NCI-H1694 treated with DMSO at 0.1 percent for 48 hours (cell line): ENCODE results near the gene NCBP3.
"Not testable (repeated sequence)": the region's sequence is repeated elsewhere in the genome, so short reads cannot be mapped to it uniquely, and the experiment has no call there.

ENCODE experiments used
- DNase-seq: peaks from one replicate; lab custom pipeline; 2025; lab: John Stamatoyannopoulos, UW

Gene NCBP3

DNA sequence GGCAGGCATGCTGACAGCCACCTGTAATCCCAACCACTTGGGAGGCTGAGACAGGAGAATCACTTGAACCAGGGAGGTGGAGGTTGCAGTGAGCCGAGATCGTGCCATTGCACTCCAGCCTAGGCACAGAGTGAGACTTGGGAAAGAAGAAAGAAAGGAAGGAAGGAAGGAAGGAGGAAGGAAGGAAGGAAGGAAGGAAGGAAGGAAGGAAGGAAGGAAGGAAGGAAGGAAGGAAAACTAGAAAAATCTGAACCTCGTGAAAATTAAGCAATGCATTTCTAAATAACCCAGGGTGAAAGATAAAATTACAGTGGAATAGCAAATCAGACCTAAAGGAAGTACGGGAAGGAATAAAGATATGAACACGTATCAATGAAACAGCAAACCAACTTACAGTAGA is 60.7 kb downstream of the NCBP3 start:
- not testable (repeated sequence) for DNase-seq

DNA sequence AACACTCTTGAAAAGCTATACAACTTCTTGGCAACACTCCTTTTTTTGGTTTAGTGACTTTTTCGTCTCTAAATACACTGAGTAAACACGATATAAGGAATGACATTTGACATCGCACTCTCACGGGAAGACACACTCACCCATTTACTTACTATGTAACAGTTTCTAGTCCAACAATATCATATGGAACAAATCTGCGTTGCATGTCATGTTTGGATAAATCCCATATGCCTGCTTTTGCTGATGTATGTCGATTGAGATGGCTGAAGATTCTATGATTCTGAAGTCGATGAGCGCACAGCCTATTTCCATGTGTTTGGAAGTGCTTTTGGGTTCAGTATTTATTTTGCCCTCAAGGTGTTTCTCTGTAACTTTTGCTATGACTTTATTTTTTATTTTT is 63.3 kb downstream of the NCBP3 start:
- no peak for DNase-seq

DNA sequence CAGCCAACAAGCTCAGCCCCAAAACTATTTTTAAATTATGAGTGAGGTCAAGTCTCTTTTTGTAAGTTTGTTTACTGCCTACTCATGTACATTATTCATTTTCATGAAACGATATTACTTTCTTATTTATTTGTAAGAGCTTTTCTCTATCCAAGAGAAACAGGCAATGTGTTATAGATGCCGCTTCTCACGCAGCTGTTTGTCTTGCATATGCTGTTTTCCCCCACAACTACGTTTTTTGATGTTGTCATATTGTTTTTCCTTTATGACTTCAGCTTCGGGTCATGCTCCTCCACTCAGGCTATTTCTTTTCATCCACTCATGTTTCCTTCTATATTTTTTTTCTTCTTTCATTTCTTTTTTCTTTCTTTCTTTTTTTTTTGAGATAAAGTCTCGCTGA is 65.1 kb downstream of the NCBP3 start:
- no peak for DNase-seq

DNA sequence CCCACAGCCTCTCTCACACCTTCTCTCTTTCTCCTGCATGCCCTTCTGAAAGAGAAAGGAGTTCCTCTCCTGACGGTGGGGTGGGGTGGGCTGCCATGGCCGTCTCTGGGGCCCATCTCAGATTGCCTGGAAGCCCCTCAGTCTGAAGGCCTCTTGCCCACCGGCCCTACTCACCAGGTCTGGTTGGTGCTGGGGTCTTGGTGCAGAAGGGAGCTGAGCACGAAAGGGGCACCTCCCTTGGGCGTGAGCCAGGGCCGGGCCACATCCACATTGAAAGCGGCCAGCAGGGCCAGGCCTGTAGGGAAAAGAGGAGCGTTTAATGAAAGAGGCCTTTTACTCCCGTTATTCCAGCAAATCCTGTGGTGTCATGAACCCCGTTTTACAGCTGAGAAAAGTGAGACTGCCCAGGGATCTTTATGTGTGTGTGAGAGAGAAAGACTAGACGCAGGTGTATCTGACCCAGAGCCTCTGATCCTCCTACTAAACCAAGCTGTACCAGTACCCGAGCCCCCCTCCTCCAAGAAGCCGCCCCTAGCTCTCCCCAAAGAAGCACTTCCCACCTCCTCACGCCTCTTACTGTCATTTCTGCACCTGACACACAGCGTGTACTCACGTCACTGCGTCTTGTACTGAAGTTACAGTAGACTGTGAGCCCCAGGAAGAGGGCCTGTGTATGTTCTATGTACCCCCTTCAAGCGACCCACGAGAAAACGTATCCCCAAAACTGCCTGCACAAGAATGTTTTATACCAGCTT is 68.5 kb downstream of the NCBP3 start:
- DNase-seq: no peak

DNA sequence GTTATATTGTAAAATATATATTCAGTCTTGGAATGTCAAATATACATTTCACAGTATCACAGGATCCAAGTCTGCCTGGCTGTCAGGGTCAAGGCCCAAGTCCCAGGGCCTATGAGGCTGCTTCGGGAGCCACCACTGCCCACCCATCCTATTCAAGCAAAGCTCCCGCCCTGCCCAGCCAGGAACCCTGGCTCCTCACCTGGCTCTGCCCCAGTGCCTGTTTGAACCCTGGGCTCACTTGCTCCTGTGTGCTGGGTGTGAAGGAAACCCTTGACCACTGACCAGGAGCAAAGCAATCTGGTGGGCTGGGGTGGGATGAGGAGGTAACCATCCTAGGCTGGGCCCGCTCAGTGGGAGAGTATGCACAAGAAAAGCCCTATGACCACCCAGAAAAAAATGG is 72.1 kb downstream of the NCBP3 start:
- DNase-seq: no peak

DNA sequence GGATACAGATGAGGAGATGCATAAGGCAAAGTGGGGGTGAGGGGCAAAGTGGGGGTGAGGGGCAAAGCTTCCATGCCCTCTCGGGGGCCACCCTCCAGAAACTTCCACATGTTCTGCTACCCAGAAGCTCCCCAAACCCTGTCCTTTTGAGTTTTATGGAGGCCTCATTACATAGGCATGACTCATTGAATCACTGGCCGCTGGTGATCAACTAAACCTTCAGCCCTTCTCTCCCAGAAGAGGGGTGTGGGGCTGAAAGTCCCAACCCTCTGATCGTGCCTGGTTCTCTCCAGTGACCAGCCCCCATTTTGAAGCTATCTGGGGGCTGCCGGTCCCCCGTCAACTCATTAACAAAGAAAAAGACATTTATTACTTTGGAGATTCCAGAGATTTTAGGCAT is 72.5 kb downstream of the NCBP3 start:
- no peak for DNase-seq

DNA sequence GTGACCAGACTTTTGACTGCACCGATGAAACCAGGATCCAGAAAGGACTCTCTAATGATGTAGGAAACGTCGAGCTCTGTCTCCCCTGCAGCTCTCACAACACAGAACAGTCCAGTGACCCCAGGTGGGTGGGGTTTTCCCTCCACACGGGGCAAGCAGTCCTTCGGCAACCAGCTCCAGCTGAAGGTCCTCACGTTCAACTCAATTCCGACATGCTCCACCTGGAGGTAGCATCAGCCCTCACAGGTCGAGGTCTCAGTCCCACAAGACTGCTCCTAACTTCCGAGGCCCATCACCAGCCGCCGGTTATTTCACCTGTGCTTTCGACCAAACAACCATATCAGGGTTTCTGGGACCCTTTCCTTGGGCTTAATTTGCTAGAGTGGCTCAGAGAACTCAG is 73.3 kb downstream of the NCBP3 start:
- DNase-seq: no peak

DNA sequence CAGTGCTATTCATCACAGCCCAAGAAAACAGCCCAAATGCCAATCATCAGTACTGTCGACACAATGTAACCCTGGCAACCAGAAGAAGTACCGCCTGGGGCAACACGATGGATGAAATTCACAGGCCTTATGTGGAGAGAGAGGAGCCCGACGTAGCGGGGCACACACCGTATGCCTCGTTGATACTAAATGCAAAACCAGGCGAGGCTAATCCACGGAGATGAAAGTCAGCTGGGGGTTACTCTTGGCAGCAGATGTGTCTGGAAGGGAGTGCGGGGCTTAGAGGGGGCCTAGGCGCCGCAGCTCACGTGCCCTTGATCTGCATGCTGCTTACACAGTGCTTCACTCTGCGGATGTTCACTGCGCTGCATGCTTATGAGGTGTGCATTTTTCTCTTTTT is 74.9 kb downstream of the NCBP3 start:
- DNase-seq: no peak

DNA sequence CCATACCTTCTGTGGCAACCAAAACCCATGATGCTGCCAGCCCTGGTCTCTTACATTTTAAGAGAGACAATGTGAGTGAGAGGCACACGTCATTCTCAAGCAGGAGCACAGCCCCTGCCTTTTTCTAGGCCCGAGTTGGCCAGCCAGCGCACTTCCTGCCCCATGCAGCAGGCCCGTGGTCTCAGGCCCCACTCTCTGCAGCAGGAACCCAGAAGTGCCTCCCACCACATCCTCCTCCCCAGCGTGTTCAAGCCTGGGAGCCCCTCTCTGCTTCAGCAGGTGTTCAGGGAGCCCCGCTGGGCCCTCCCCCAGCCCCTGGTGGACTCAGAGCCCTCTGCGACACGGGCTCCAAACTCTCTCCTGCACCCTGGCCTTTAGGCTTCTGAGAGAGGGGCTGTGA is 75.6 kb downstream of the NCBP3 start:
- no peak for DNase-seq

DNA sequence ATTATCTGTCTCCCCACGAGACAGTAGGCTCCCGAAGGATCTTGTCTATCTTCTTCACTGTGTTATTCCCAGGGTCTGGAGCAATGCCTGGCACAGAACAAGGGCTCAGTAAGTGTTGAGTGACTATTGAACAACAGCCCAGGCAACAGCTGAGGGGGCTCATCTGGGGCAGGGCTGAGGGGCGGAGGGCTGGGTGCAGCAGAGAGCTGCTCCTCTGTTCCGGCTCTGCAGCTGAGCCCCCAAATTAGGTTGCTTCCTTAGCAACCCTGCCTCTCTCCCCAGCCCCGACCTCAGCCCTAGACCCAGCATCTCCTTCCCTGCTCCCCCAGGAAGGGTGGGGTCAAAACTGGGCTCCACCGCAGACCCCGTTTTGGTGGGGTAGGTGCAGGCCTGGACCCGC is 77.3 kb downstream of the NCBP3 start:
- DNase-seq: no peak

DNA sequence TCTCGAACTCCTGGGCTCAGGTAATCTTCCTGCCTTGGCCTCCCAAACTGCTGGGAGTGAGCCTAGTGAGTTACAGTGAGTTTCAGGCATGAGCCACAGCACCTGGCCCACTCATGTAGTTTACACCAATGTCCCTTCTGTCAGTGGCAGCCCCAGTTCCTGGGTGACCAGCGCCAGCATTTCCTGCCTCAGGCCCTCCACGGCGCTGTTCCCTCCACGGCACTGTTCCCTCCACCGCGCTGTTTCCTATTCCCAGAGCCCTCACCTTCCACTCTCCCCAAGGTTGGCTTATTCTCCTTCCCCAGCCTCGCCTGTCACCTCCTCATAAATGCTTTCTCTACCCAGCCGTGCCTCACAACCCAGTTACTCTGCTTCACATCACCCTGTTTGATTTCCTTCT is 77.7 kb downstream of the NCBP3 start:
- no peak for DNase-seq

DNA sequence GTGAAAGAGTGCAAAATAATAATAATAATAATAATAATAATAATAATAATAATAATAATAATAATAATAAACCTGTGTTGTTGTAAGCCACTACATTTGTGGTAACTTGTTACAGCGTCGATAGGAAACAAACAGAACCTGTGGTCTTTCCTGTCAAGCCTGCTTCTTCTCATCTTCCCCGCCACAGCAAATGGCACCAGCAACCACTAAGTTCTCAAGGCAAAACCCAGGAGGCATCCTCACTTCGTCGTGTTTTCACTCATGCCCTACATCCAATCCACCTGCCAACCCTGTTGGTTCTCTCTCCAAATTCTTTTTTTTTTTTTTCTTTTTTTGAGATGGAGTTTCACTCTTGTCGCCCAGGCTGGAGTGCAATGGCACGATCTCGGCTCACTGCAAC is 79.3 kb downstream of the NCBP3 start:
- DNase-seq: no peak

DNA sequence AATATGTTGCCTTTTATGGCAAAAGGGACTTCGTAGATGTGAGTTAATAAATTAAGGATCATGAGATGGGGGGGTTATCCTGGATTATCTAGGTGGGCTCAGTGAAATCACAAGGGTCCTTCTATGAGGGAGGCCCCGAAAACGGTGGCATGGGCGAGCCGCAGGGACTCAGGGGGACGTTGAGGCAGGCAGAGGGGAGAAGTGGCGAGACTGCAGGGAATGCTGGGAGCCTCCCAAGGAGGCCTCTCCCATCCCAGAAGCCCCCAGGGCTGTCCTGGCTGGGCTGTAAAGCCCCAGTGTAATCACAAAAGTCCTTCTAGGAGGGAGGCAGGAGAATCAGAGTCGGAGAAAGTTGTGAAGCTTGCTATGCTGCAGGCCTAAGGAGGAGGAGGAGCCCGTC is 80.1 kb downstream of the NCBP3 start:
- DNase-seq: no peak

DNA sequence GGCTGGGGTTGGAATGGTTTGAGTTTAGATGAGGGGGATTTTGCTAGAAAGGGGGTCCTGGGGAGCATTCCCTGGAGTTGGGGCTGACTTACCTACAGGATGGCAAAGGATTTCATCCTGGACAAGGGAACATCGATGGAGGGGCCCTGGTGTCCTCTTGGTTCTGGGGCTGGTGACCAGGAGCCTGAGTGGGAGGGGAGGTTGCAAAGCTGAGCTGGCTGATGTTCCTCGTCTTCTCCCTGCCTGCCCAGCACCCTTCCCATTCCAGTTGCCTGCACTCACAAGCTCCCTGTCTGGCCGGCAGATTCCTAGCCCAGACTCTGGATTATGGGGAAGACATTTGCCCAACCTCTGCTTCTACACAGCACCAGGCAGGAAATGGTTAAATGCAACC is 82.3 kb downstream of the NCBP3 start:
- no peak for DNase-seq

DNA sequence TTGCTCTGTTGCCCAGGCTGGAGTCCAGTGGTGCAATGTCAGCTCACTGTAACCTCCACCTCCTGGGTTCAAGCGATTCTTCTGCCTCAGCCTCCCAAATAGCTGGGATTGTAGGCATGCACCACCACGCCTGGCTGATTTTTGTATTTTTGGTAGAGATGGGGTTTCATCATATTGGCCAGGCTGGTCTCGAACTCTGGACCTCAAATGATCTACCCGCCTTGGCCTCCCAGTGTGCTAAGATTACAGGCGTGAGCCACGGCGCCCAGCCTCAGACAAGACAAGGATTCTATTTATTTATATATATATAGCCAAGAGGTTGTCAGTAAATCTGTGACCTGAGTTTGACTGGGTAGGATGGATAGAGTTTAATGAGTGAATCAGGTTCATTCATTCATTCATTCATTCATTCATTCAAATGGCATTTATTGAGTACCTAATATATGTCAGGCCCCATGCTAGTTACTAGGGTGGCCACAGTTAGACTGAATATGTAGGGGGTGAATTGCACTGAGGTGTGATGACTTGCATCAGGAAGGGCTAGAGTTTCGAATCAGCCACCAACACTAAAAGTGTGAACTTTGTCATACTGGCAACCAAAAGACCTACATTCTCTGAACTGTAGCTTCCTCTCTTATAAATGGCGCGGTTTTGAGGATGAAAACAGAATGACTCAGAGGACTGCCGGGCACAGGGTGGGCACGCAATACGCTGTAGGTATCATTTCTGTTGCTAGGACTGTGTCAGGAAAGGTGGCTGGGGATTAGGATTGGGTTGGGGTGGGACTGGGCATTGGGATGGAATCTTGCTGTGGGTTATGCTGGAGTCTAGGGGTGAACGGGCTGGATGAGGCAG is 82.9 kb downstream of the NCBP3 start:
- no peak for DNase-seq

DNA sequence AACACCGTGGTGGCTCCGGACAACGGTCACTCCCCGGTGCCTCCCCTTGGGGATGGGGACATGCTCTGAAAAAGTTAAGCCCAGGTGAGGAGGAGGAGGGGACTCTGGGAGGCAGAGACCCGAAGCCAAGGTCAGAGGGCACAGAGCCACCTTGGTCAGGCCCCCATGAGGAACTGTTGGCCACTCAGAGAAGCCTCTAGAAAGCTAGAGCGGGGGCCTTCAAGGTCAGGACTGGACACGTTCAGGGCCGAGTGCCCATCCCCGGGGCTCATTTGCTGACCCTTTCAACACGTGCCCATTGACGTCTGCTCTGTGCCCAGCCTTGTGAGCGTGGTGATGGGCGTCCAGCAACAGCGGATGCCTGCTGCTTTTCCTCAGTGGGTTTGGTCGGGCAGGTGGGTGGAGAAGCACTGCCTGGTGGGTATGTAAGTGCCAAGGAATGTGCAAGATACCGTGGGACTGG is 84.1 kb downstream of the NCBP3 start:
- DNase-seq: no peak

DNA sequence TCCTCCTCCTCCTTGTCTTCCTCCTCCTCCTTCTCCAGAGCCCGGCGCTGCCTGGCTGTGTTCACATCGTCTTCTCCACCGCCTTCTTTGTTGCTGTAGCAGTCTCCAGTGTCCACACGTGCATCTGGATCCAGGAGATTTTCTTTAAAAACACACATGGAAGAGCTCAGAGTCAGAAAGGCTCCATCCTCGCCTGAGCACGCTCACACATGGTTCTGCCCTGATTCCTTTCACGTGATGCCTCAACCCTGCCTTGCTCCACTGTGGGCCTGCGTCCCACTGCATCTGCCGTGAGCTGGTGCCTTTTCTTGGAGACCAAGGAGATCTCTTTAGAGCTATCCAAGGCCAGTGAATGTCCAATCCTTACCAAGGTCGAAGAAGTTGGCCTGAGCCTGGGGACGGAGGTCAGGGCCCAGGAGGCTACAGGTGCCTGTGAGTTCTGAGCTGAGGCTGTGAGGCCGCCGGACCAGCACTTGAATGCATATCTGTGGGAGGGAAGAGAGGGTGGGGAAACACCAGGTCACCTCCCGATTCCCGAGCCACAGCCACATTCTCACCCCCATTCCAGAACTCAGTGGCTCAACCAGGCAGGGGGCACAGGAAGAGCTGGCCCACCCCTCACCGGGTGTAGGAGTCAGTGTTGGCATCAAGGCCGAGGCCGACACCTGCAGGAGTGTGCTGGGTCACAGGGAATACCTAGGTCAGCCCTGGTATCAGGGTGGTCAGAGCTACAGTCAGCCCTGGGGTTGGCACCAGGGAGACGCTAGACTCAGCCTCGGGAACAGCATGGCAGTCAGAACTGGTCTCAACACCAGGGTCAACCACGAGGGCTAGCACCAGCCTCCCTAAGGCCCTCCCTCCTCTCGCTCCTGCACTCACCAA is 84.8 kb downstream of the NCBP3 start:
- no peak for DNase-seq

DNA sequence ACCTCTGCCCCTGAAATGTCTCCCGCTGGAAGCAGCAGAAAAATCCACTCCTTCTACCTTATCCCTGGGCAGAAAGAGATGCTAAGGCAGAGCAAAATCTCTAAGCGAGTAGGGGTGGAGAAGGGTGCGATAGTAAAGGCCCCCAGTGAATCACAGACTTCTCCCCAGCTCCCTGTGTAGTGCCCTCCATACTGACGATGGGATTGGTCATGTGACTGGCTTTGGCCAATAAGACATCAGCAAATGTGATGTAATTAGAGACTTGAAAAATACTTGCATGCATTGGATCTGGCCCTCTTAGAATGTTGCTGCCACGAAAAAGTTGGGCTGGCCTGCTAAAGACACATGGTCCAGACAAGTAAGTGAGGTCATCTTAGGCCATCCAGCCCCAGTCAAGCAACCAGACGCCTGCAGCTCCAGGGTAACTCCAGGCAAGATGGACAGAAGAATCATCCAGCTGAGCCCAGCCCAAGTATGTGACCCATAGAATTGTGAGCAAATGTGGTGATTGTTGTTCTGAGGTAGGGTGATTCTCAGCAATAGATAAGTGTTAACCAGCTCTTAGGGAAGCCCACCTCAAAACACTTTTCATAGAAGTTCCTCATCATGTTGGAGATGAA is 86.3 kb downstream of the NCBP3 start:
- DNase-seq: no peak

DNA sequence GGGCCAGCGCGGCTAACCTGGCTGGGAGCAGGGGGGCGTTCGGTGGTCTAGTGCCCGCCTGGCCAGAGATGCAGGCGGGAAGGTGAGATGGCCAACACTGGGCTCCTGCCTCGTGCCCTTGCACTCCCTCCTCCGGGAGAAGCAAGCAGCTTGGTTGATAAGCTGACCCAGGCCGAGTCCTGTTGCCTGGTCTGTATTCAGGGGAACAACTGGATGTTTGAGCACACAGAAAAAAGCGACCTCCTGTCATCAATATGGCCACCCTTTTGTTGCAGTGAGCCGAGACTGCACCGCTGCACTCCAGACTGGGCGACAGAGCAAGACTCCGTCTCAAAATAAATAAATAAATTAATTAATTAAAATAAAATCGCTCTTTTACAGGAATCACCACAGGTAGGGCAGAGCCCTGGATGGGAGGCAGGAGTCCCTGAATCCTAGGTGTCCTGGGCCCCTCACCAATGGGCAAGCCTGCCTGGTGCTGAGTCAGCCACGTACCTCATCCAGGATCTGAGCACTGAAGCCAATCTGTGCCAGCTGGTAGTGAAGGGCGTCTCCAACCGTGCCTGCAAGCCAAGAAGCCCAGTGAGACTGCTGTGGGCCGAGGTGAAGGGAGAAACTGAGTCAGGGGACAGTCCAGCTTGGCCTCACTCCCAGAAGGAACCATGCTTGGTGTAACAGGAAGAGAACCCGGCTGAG is 90.6 kb downstream of the NCBP3 start:
- DNase-seq: no peak

DNA sequence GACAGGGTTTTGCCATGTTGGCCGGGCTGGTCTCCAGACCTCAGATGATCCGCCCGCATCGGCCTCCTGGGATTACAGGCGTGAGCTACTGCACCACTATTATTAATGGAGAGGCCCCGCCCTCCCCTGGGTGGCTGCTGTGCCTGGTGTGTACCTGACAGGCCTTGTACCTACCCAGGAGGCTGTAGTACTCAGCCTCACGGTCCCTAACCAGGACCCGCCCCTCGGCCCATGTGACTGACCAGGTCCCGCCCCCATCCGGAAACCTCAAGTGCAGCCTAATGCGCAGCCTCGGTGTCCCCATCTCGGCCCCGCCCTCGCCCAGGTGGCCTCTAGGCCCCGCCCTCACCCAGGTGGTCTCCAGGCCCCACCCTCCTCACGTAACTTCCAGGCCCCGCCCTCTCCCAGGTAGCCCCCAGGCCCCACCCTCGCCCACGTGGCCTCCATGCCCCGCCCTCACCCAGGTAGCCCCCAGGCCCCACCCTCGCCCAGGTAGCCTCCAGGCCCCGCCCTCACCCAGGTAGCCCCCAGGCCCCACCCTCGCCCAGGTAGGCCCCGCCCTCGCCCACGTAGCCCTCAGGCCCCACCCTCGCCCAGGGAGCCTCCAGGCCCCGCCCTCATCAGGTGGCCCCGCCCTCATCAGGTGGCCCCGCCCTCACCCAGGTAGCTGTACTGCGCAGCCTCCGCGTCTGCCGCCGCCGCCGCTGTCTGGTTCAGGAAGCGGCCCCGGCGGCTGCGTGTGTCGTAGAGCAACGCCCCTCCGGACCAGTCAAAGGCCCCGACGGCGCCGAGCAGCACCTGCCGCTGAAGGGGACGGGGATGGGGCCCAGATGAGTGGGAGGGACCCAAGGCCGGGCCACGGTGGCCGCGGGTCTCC is 91.3 kb downstream of the NCBP3 start:
- no peak for DNase-seq
